Upper lobe of left lung (tissue), 6 donors: ENCODE results near the gene SUGP1. TPM values are rescaled to one million over a fixed set of nuclear protein-coding genes. Genes with fewer than 3 reads are reported as not detected.

Source experiments
- ATAC-seq, 2 donors: fragments of 200-7000 bp; cut with Tn5 transposase; one replicate each; pipeline ENCODE4 v1.9.1; 2022; ENCODE audit warnings: mild to moderate bottlenecking in 2 of 2, moderate library complexity in 2 of 2; ENCODE audit not compliant: low FRiP score in 2 of 2
- DNase-seq, 2 donors: peaks; one replicate each; pipeline ENCODE4 v3.0.0-alpha.2; 2019 to 2020
- H3K27ac ChIP-seq, 4 donors: fragments of 200-600 bp; sonication (generic); one replicate each; pipeline ENCODE4 v1.5.1; 2016 to 2019
- H3K27me3 ChIP-seq, 4 donors: fragments of 200-600 bp; sonication (generic); one replicate each; pipeline ENCODE4 v1.5.1; 2017 to 2019
- H3K36me3 ChIP-seq, 4 donors: fragments of 200-600 bp; sonication (generic); one replicate each; pipeline ENCODE4 v1.5.1; 2016 to 2019
- H3K4me1 ChIP-seq, 4 donors: fragments of 200-600 bp; sonication (generic); one replicate each; pipeline ENCODE4 v1.5.1; 2018 to 2019
- H3K4me3 ChIP-seq, 4 donors: fragments of 200-600 bp; sonication (generic); one replicate each; pipeline ENCODE4 v1.5.1; 2017 to 2019; ENCODE audit warnings: mild to moderate bottlenecking in 2 of 4, moderate library complexity in 1 of 4
- H3K9me3 ChIP-seq, 4 donors: fragments of 200-600 bp; sonication (generic); one replicate each; pipeline ENCODE4 v1.5.1; 2018 to 2019
- EP300 ChIP-seq, 4 donors: sonication (generic); formaldehyde crosslinking; IDR thresholded peaks; one replicate each; pipeline ENCODE4 v1.5.1; 2017; ENCODE audit warnings: antibody characterized with exemption in 4 of 4, control low read depth in 2 of 4
- POLR2A ChIP-seq, 4 donors: fragments of 450-650 bp; IDR thresholded peaks; one replicate each; pipeline ENCODE4 v1.5.1; 2016 to 2017; ENCODE audit warnings: antibody characterized with exemption in 4 of 4, mild to moderate bottlenecking in 2 of 4
- POLR2AphosphoS5 ChIP-seq, 2 donors: sonication (generic); formaldehyde crosslinking; IDR thresholded peaks; one replicate each; pipeline ENCODE4 v1.5.1; 2017; ENCODE audit warnings: antibody characterized with exemption in 2 of 2
- WGBS, 2 donors: methylation state at CpG; one replicate each; pipeline ENCODE4 v1.1.5; 2017 to 2018; 5-methylcytosine and 5-hydroxymethylcytosine counted together
- total RNA-seq, 6 donors: library from RNA; depleted of rRNA in 4 of 6; stranded (reverse); fragments of >200 nt in 4 of 6; gene quantifications; one replicate each; pipeline versions ENCODE4 v1.1.0 to v1.2.1, GENCODE V29; 2016 to 2021
- TF ChIP-seq, protein P1 (sequence below), 6 experiments: fragments of 450-650 bp in 4 of 6; fragments of 200-600 bp in 2 of 6; sonication (generic) in 2 of 6; IDR thresholded peaks; one replicate each; pipeline ENCODE4 v1.5.1; 2016 to 2019; ENCODE audit warnings: antibody characterized with exemption in 6 of 6
- donor health status: DM: no; HTN: no; CAD: no; lungs with moderate emphysema.
- donor health status: DM: no; HTN: yes; CAD: no; lungs with severe emphysema.

The SUGP1 gene
- total RNA-seq, 6 donors from 2014 or later, result 22.6 to 62.9 (median 42.6) TPM

DNA sequence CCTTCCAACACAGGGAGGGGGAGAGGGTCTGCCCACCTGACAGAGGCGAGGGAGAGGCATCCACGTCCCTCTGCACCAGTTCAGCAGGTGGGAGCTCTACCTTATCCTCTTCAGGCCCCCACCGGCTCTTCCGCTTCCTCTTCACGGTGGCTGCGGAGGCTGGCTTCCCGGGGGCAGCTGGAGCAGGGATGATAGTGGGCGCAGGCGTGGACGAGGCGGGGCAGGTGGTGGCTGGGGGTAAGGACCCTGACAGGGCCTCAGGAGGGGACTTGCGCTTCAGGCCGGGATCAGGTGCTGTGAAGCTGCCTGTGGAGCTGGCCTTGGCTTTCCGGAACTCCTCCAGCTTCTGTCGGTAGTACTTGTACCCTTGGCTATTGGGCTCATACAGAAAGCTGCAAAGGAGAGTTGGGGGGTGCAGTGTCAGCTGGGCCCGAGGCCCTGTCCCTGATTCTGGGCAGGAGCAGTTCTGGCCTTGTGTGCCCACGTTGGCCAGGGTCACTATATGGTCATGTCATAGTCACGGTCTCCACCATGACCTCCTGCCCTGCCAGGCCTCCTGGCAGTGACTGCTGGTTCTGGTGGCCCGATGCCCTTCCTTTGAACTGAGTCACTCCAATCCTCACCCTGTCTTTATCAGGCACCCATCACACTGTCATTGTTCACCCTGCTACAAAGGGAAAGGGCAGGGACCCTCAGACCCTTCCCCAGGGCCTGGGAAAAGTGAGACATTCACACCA, 23.2 kb downstream of the SUGP1 start:
- Histone ChIP-seq H3K4me3 (no peak overlapping the region), H3K4me1 (no peaks in the 10 kb centered on the region), H3K36me3 (peaks cover 22 to 79% (median 56%) of the 10 kb centered on the region in 4 donors), H3K27me3 (no peaks in the 10 kb centered on the region), H3K9me3 (no peaks in the 10 kb centered on the region), H3K27ac (no peak overlapping the region)
- no peak for ATAC-seq
- 88 to 89% methylated on average over 12 to 19 of the region's 19 CpGs for WGBS, 2 donors
- DNase-seq, result no peak
- TF ChIP-seq, protein P1, sequence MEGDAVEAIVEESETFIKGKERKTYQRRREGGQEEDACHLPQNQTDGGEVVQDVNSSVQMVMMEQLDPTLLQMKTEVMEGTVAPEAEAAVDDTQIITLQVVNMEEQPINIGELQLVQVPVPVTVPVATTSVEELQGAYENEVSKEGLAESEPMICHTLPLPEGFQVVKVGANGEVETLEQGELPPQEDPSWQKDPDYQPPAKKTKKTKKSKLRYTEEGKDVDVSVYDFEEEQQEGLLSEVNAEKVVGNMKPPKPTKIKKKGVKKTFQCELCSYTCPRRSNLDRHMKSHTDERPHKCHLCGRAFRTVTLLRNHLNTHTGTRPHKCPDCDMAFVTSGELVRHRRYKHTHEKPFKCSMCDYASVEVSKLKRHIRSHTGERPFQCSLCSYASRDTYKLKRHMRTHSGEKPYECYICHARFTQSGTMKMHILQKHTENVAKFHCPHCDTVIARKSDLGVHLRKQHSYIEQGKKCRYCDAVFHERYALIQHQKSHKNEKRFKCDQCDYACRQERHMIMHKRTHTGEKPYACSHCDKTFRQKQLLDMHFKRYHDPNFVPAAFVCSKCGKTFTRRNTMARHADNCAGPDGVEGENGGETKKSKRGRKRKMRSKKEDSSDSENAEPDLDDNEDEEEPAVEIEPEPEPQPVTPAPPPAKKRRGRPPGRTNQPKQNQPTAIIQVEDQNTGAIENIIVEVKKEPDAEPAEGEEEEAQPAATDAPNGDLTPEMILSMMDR (IDR thresholded peaks at IDR 0.05), result no peak
- TF ChIP-seq POLR2A (IDR thresholded peaks at IDR 0.05) (no peak), EP300 (IDR thresholded peaks at IDR 0.05) (no peak), POLR2AphosphoS5 (IDR thresholded peaks at IDR 0.05) (no peak)

DNA sequence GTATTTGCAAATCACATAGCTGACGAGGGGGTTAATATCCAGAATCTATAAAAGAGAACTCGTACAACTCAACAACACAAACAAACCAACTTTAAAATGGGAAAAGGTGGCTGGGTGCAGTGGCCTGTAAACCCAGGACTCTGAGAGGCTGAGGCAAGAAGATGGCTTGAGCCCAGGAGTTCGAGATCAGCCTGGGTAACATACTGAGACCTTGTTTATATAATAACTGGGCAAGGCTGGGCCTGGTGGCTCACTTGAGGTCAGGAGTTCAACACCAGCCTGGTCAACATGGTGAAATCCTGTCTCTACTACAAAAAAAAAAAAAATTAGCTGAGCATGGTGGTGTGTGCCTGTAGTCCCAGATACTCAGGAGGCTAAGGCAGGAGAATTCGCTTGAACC, 25.4 kb downstream of the SUGP1 start:
- DNase-seq (no peak), ATAC-seq (no peak)
- TF ChIP-seq POLR2AphosphoS5 (IDR thresholded peaks at IDR 0.05), result no peak
- no peak for TF ChIP-seq POLR2A (IDR thresholded peaks at IDR 0.05)
- TF ChIP-seq, protein P1 (IDR thresholded peaks at IDR 0.05), result no peak
- TF ChIP-seq EP300 (IDR thresholded peaks at IDR 0.05), result no peak
- no peaks in the 10 kb centered on the region for H3K4me1 ChIP-seq
- no peak overlapping the region for H3K4me3 ChIP-seq
- 88 to 93% methylated on average over 4 of the region's 4 CpGs for WGBS, 2 donors
- H3K27ac ChIP-seq, result no peak overlapping the region
- peaks cover 17 to 66% (median 40%) of the 10 kb centered on the region in 4 donors for H3K36me3 ChIP-seq
- no peaks in the 10 kb centered on the region for H3K9me3 ChIP-seq
- H3K27me3 ChIP-seq, result no peaks in the 10 kb centered on the region

DNA sequence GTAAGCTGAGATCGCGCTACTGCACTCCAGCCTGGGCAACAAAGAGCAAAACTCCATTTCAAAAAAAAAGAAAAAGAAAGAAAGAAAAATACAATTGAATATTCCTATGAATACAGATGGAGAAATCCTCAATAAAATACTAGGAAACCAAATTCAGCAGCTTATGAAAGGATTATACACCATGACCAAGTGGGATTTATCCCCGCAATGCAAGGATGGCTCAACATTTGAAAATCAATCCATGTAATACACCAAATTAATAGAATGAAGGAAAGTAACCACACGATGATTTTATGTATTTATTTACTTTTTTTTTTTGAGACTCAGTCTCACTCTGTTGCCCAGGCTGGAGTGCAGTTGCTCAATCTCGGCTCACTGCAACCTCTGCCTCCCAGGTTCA, 27.7 kb downstream of the SUGP1 start:
- H3K27ac ChIP-seq, result no peak overlapping the region
- H3K4me1 ChIP-seq, result no peaks in the 10 kb centered on the region
- DNase-seq (no peak), ATAC-seq (no peak)
- no peaks in the 10 kb centered on the region for H3K9me3 ChIP-seq
- H3K36me3 ChIP-seq, result peaks cover 17 to 80% (median 50%) of the 10 kb centered on the region in 4 donors
- H3K27me3 ChIP-seq, result no peaks in the 10 kb centered on the region
- WGBS, 2 donors, result 97 to 98% methylated on average over 5 of the region's 5 CpGs
- H3K4me3 ChIP-seq, result no peak overlapping the region
- TF ChIP-seq POLR2A (IDR thresholded peaks at IDR 0.05), result no peak

DNA sequence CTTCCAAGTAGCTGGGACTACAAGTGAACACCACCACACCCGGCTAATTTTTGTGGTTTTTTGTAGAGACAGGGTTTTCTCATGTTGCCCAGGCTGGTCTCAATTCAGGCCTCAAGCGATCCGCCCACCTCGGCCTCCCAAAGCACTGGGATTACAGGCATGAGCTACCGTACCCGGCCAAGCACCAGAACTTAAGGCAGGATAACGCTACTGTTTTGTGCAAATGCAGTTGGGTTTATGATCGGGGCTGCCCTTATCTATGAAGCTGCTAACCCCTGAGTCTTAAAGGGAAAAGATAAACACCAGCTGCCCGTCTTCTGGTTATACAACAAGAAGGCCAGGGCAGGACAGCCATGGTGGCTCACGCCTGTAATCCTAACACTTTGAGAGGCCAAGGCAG, 34.6 kb downstream of the SUGP1 start:
- H3K4me3 ChIP-seq, result no peak overlapping the region
- TF ChIP-seq POLR2AphosphoS5 (IDR thresholded peaks at IDR 0.05) (no peak), EP300 (IDR thresholded peaks at IDR 0.05) (no peak), POLR2A (IDR thresholded peaks at IDR 0.05) (no peak)
- TF ChIP-seq, protein P1 (IDR thresholded peaks at IDR 0.05), result no peak
- no peaks in the 10 kb centered on the region for H3K9me3 ChIP-seq
- H3K27ac ChIP-seq, result no peak overlapping the region
- ATAC-seq, result no peak
- WGBS, 2 donors, result 94 to 96% methylated on average over 10 of the region's 10 CpGs
- DNase-seq, result no peak
- H3K27me3 ChIP-seq, result no peaks in the 10 kb centered on the region
- no peaks in the 10 kb centered on the region for H3K4me1 ChIP-seq
- H3K36me3 ChIP-seq, result peaks cover 0 to 90% (median 68%) of the 10 kb centered on the region in 4 donors

DNA sequence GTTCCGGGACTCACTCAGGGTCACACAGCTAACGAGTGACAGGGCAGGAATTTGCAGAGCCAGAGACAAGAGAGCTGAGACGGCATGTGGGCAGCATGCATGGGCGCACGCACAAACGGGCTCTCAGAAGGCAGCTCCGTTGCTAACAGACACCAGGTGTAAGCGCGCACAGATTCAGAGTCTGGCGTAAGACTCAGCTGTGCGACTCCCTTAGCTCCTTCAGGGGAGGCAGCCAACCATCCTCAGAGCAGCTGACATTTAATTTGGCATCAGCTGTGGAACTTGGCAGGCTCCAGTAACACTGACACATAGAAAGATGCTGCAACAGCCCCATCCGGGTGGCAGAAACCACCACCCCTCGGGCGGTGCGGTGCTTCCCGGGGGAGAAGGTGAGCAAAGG, 39.7 kb downstream of the SUGP1 start:
- Histone ChIP-seq H3K4me3 (no peak overlapping the region), H3K27me3 (no peaks in the 10 kb centered on the region), H3K4me1 (no peaks in the 10 kb centered on the region), H3K9me3 (no peaks in the 10 kb centered on the region), H3K36me3 (peaks cover 6 to 93% (median 82%) of the 10 kb centered on the region in 4 donors), H3K27ac (no peak overlapping the region)
- WGBS, 2 donors, result 86 to 95% methylated on average over 13 to 16 of the region's 16 CpGs
- no peak for ATAC-seq
- DNase-seq, result no peak
- TF ChIP-seq, protein P1 (IDR thresholded peaks at IDR 0.05), result no peak
- no peak for TF ChIP-seq POLR2AphosphoS5 (IDR thresholded peaks at IDR 0.05)
- no peak for TF ChIP-seq POLR2A (IDR thresholded peaks at IDR 0.05)
- no peak for TF ChIP-seq EP300 (IDR thresholded peaks at IDR 0.05)
